Muscle layer of colon (tissue), 2 donors: ENCODE measurements around the gene STYX.

Experiments
- H3K27ac ChIP-seq: one replicate; pipeline ENCODE4 v1.7.0; 2013; ENCODE audit warnings: low read depth, mild to moderate bottlenecking, low read length, moderate library complexity
- H3K27me3 ChIP-seq, 2 donors: one replicate each; pipeline ENCODE4 v1.7.0; 2013; ENCODE audit warnings: low read length in 2 of 2, mild to moderate bottlenecking in 2 of 2; ENCODE audit not compliant: insufficient read depth in 2 of 2, control insufficient read depth in 1 of 2
- H3K36me3 ChIP-seq: one replicate; pipeline ENCODE4 v1.7.0; 2013; ENCODE audit warnings: mild to moderate bottlenecking, low read length; ENCODE audit not compliant: insufficient read depth
- H3K4me1 ChIP-seq: one replicate; pipeline ENCODE4 v1.7.0; 2013; ENCODE audit warnings: mild to moderate bottlenecking, low read length; ENCODE audit not compliant: insufficient read depth
- H3K4me3 ChIP-seq, 2 donors: one replicate each; pipeline ENCODE4 v1.7.0; 2013; ENCODE audit warnings: low read length in 2 of 2, low read depth in 1 of 2, mild to moderate bottlenecking in 1 of 2, moderate library complexity in 1 of 2
- H3K9ac ChIP-seq: one replicate; pipeline ENCODE4 v1.7.0; 2013; ENCODE audit warnings: low read length
- H3K9me3 ChIP-seq: one replicate; pipeline ENCODE4 v1.7.0; 2013; ENCODE audit warnings: mild to moderate bottlenecking, low read length
- donor health status: abdominal sarcoma.
- donor health status: Adenocarcinoma of cecum.

Gene STYX

DNA sequence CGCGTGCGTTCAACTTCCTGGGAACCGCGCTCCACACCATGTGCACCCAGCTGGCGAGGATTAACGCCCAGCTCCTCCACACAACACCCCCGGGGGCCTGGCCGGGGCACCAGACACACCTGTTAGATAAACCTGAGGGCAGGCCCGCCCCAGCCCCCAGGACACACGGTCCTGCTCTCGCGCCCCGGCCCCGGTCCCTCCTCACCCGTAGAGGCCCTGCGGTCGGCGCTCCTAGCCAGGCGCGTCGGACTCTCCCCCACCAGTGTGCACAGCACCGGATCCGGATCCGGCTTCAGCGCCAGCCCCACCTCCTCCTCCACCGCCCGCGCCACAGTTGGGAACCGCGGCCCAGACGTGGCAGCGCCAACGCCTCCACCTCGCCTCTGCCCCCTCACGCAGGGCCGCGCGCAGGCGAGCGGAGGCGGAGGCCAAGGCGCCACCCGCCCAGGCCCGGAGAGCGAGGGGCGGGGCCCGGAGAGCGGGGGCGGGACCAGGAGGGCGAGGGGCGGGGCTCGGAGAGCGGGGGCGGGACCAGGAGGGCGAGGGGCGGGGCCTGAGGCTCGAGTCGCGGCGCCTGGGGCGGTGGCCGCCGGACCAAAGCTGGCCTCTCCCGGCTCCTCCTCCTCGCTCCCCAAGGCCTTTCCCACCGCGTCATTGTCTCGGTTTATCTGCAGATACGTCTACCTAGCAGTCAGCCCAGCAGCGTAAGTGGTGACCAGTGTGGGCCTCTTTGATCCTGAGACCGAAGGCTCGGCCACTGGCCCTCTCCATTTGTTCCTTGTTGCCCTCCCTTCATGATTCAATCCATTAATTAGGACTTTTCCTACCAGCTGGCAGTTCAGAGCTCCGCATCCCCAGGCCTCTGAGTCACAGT, 61.5 kb downstream of the STYX start, which contains the start of gene GNPNAT1:
GNPNAT1 (minus strand) TSS at position 385 of the 874 bp plus-strand sequence. CDS start 6,957 bp downstream, outside the sequence.
- Histone ChIP-seq H3K36me3 (no peaks in the 10 kb centered on the region), H3K27ac (peak within 1 kb of the TSS; percentile 90), H3K9ac (peak within 1 kb of the TSS; percentile 44), H3K4me3 (peak within 1 kb of the TSS; percentile 51 to 85), H3K9me3 (no peaks in the 10 kb centered on the region), H3K27me3 (no peaks in the 10 kb centered on the region), H3K4me1 (peaks cover 4% of the 10 kb centered on the region)

DNA sequence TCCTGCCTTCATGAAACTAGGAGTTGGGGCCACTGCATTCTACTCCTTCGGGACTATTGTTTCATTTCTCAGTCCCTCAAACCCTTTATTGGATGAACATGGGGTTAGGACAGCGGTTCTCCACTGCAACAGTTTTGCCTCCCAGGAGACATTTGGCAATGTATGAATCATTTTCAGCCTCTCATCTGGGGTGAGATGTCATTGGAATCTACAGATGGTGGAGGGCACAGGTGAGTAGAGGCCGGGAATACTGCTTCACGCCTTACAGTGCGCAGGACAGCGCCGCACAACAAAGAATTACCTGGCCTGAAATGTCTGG, 62.1 kb downstream of the STYX start:
- H3K9me3 ChIP-seq, result no peaks in the 10 kb centered on the region
- peaks cover 4% of the 10 kb centered on the region for H3K4me1 ChIP-seq
- H3K27me3 ChIP-seq, result no peaks in the 10 kb centered on the region
- peak overlapping the region; percentile 90 for H3K27ac ChIP-seq
- H3K4me3 ChIP-seq, result peak overlapping the region; percentile 51 to 85
- no peak overlapping the region for H3K9ac ChIP-seq
- no peaks in the 10 kb centered on the region for H3K36me3 ChIP-seq

GRCh38 chr14:52793061-52793460, 63.1 kb downstream of the STYX start:
- Histone ChIP-seq H3K4me1 (peaks cover 4% of the 10 kb centered on the region), H3K36me3 (no peaks in the 10 kb centered on the region), H3K9me3 (no peaks in the 10 kb centered on the region), H3K27me3 (no peaks in the 10 kb centered on the region), H3K9ac (no peak overlapping the region), H3K4me3 (no peak overlapping the region), H3K27ac (no peak overlapping the region)

DNA sequence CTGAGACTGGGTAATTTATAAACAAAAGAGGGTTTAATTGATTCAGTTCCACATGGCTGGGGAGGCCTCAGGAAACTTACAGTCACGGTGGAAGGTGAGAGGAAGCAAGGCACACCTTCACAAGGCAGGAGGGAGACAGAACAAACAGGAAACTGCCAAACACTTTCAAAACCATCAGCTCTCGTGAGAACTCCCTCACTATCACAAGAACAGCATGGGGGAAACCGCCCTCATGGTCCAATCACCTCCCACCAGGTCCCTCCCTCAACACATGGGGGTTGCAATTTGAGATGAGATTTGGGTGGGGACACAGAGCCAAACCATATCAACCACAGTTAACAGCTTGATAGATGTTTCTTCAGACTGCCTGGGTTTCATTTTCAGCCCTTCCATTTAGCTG, 67.7 kb downstream of the STYX start:
- no peak overlapping the region for H3K4me3 ChIP-seq
- no peak overlapping the region for H3K27ac ChIP-seq
- no peaks in the 10 kb centered on the region for H3K9me3 ChIP-seq
- no peaks in the 10 kb centered on the region for H3K27me3 ChIP-seq
- H3K4me1 ChIP-seq, result no peaks in the 10 kb centered on the region
- no peaks in the 10 kb centered on the region for H3K36me3 ChIP-seq
- H3K9ac ChIP-seq, result no peak overlapping the region

GRCh38 chr14:52798826-52799225, 68.9 kb downstream of the STYX start:
- no peak overlapping the region for H3K27ac ChIP-seq
- H3K4me1 ChIP-seq, result no peaks in the 10 kb centered on the region
- H3K4me3 ChIP-seq, result no peak overlapping the region
- H3K27me3 ChIP-seq, result no peaks in the 10 kb centered on the region
- H3K9me3 ChIP-seq, result no peaks in the 10 kb centered on the region
- no peak overlapping the region for H3K9ac ChIP-seq
- H3K36me3 ChIP-seq, result no peaks in the 10 kb centered on the region

GRCh38 chr14:52801014-52801712, 71.2 kb downstream of the STYX start:
- no peaks in the 10 kb centered on the region for H3K36me3 ChIP-seq
- H3K9ac ChIP-seq, result no peak overlapping the region
- no peaks in the 10 kb centered on the region for H3K4me1 ChIP-seq
- no peak overlapping the region for H3K4me3 ChIP-seq
- no peak overlapping the region for H3K27ac ChIP-seq
- no peaks in the 10 kb centered on the region for H3K27me3 ChIP-seq
- H3K9me3 ChIP-seq, result no peaks in the 10 kb centered on the region

- Histone ChIP-seq H3K27ac (no peak overlapping the region), H3K9ac (no peak overlapping the region), H3K27me3 (no peaks in the 10 kb centered on the region), H3K4me1 (no peaks in the 10 kb centered on the region), H3K36me3 (no peaks in the 10 kb centered on the region), H3K9me3 (no peaks in the 10 kb centered on the region), H3K4me3 (no peak overlapping the region)
Measured at GRCh38 chr14:52802597-52802996, 72.6 kb downstream of the STYX start.

GRCh38 chr14:52806115-52806514, 76.1 kb downstream of the STYX start:
- Histone ChIP-seq H3K9me3 (no peaks in the 10 kb centered on the region), H3K27me3 (no peaks in the 10 kb centered on the region), H3K36me3 (no peaks in the 10 kb centered on the region), H3K4me3 (no peak overlapping the region), H3K4me1 (no peaks in the 10 kb centered on the region), H3K9ac (no peak overlapping the region), H3K27ac (no peak overlapping the region)

GRCh38 chr14:52808101-52808500, 78.1 kb downstream of the STYX start:
- H3K4me3 ChIP-seq, result no peak overlapping the region
- H3K4me1 ChIP-seq, result no peaks in the 10 kb centered on the region
- H3K27ac ChIP-seq, result no peak overlapping the region
- H3K36me3 ChIP-seq, result no peaks in the 10 kb centered on the region
- no peak overlapping the region for H3K9ac ChIP-seq
- no peaks in the 10 kb centered on the region for H3K27me3 ChIP-seq
- H3K9me3 ChIP-seq, result no peaks in the 10 kb centered on the region

DNA sequence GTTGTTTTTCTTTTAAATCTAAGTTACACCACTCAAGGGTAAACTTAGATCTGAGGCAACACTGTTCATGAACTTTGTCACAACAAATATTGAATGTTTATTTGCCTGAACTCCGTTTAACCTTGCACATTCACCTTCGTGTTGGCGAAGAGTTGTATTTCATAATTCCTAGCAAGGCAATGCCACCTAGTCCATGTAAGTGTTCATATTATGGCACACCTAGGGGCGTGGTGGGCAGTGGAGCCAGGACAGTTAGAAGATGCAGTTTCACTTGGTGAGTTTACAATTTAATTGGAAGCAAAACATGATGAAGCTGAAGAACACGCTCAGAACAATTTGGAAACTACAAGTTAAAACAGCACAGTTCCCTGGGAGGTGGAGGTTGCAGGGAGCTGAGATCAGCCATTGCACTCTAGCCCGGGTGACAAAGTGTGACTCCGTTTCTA, 91.9 kb downstream of the STYX start:
- H3K9ac ChIP-seq, result no peak overlapping the region
- no peak overlapping the region for H3K27ac ChIP-seq
- no peaks in the 10 kb centered on the region for H3K9me3 ChIP-seq
- H3K4me3 ChIP-seq, result no peak overlapping the region
- no peaks in the 10 kb centered on the region for H3K36me3 ChIP-seq
- H3K27me3 ChIP-seq, result no peaks in the 10 kb centered on the region
- no peaks in the 10 kb centered on the region for H3K4me1 ChIP-seq

DNA sequence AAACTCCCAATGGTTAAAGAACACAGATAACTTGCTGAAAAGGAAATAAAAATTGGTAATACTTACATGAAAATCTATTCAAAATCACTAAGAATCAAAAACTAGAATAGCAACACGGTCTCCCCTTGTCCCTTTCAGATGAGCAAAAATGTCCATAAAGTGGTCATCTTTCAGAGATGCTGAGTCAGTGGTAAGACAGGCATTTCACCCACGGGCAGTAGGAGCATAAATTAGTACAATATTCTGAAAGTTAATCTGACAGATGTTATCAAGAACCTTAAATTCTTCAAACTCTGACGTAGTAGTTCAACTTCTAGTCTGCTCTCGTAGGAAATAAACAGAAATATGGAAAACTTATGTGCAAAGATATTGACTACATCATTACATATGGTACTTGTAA, 94.5 kb downstream of the STYX start:
- Histone ChIP-seq H3K9ac (no peak overlapping the region), H3K36me3 (no peaks in the 10 kb centered on the region), H3K4me1 (no peaks in the 10 kb centered on the region), H3K4me3 (no peak overlapping the region), H3K9me3 (no peaks in the 10 kb centered on the region), H3K27ac (no peak overlapping the region), H3K27me3 (no peaks in the 10 kb centered on the region)
